GM18951 (cell line): Measurements from ENCODE around the gene MAP4K2.

Experiments
- POLR2A ChIP-seq: IDR thresholded peaks from 4 replicates; pipeline ENCODE4 v1.6.1; 2011; ENCODE audit warnings: mild to moderate bottlenecking; ENCODE audit not compliant: insufficient read length, insufficient read depth; ENCODE audit errors: extremely low read depth
- in situ Hi-C: fragments of 300-500 bp; cut with MboI; formaldehyde crosslinking; loops from one replicate; pipeline ENCODE4 v1.12.0; 2022; ENCODE audit warnings: low sequenced_read_pairs, mixed read lengths, inconsistent platforms; ENCODE audit not compliant: unreplicated experiment

The MAP4K2 gene

DNA sequence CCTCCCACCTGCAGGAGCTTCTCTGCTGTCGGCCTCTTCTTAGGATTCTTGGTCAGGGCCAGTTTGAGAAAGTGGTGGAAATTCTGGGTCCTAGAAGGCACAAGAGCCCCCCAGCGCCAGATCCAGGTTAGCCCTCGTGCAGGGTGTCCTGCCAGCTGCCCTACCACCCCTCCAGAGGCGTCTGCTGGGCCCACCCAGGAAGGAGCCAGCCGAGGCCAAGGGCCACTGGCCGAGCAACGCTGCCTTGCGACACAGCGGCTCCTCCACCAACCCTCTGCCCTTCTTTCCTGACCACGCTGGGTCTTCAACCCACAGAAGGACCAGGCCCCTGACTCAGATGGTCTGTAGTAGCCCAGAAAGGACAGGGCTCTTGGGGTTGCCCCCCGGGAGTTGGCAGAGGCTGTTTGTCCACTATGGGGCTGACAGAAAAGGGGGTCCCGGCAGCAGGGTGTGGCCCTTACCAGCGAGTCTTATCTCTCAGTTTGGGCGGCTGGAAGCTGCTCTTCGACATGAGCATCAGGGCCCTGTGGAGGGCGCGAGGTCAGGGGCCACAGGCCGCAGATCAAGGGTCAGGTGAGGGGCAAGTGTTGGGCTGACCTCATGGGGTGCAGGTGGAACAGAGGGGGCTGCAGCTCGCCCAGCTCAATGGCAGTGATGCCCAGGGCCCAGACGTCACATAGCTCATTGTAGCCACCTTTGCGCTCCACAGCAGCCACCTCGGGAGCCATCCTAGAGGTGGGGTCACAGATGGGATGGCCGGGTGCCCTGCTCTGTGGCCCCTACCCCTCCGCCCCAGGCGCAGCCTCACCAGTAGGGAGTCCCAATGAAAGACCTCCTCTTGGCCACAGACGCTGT, 2.5 kb downstream of the MAP4K2 start:
- in situ Hi-C loops = no loop called here

GRCh38 chr11:64799623-64800302, 3.3 kb downstream of the MAP4K2 start:
- in situ Hi-C loops = no loop called here
- TF ChIP-seq POLR2A = no peak

More for the DNA sequence above, 2.5 kb downstream of the MAP4K2 start:
- TF ChIP-seq POLR2A = no peak

DNA sequence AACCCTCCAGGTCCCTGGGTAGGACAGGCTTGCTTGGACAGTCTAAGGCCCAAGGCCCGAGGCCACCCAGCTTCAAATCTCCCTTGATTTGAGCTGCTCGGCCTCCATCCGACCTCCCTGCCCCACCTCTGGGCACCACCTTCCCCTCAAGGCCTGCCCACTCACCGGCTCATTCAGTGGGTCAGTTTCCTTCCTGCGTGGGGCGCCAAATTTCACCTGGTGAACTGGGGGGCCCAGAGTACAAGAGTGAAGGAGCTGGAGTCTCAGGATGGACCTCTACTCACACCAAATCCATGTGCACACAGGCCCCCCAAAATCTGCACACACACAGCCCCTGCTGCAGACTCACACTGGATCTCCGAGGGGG, 3.8 kb downstream of the MAP4K2 start:
- in situ Hi-C loops = no loop called here
- TF ChIP-seq POLR2A = no peak

- TF ChIP-seq POLR2A = no peak
- in situ Hi-C loops = no loop called here
These were observed 6.1 kb downstream of the MAP4K2 start for GRCh38 chr11:64796757-64797541.

DNA sequence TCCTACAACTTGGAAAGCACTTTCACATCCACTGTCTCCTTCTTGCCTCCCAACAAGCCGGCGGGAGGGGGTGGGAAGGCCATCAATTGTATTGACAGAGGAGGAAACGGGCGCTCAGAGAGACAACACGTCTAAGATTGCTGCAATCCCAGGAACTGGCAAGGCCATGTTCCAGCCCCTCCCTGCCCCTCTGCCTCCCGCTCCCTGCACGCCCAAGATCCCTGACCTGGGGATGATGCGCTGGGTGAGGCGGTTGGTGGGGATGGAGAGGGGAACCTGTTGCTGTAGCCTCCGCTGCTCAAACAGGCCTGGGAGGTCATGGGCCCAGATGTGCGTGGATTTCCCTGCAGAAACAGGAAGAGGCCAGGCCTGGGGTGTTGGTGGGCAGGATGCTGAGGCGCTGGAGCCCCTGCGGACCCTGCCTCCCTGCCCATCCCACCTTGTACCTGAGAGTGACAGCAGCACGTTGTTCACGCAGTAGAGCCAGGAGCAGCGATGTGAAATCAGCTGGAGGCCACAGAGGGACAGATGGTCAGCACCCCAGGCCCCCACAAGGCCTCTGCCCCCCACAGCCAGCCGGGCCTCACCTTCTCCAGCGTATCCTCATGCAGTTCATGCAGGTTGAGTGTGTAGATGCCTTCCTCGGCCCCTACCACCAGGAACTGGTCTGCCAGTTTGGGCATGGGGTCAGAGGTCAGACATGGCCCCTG, 6.8 kb downstream of the MAP4K2 start:
- in situ Hi-C loops = no loop called here

GRCh38 chr11:64794526-64794925, 8.5 kb downstream of the MAP4K2 start:
- in situ Hi-C loops = no loop called here
- TF ChIP-seq POLR2A = no peak

More for the DNA sequence above, 6.8 kb downstream of the MAP4K2 start:
- no peak for TF ChIP-seq POLR2A

DNA sequence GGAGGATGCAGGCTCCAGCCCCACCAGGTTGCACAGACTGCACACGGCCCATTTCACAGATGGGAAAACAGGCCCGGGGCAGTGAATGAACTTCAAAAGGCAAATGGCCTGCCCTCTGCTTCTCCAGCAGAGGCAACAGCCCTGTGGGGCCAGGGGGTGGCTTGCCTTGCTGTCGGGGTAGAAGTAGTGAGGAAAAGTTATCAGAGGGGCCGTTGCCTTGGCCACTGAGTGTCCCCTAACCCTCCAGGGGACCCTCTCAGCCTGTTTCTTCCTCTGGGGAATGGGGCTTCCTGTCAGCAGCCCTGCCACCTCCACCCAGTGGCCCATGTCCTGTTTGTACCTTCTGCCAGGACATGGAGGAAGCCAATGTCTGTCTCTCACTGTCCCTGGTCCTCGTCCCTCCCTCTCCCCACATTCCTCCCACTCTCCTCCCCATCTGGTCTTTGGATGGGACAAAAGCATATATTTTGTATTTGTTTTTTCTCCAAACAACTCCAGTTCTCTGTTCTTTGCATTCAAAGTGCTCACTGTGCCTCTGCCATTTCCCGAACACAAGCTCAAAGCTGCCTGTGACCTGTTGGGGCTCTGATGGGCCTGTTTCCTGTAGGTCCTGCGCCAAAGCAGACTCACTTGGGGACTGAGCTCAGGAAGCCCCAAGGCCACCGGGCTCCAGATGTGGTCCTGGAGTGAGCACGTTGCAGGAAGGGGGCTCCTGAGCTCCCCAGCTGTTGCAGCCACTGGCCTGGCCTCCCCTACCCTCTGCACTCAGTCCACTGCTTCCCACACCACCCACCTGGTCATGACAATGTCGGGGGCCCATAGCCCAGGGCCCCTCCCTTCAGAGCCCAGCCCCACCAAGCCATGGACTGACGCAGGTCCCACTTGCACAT, 9.5 kb downstream of the MAP4K2 start:
- no peak for TF ChIP-seq POLR2A
- in situ Hi-C loops = no loop called here

DNA sequence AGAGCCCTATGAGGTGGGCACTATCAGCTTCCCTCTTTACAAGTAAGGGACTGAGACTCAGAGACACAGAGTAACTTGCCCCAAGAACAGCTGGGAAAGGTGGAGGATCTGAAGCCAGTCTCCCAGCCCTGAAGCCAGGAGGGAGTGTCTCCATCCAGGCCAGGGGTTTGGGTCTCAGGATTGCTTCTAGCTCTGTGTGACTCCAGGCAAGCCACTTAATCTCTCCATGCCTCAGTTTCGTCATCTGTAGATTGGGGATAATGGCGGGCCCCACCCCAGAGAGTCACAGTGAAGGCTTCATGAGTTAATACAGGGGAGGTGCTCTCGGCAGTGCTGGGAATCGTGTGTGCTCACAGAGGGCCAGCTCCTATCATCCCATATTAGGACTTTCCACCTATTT, 10.5 kb downstream of the MAP4K2 start:
- in situ Hi-C loops = no loop called here
- no peak for TF ChIP-seq POLR2A

DNA sequence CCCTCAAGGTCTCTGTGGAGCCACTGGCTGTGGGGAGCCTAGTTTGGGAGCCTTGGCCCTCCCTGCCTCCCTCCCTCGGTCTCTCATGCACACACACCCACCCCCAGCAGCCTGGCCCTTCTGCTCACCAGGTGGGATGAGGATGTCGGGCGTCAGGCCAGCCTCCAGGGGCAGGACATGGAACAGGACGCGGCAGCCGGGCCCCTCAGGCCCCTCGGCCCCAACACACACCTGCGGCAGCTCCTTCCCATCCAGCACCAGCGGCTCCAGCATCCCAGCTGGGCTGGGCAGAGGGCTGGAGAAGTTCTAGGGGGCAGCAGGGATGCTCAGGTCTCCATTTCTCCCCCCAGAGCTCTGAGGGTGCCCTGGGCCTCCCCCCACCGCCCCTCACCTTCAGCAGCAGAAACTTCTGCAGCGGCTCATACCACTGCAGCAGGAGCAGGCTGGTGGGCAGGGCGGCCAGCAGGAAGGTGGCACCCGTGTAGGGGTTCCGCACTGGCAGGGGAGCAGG, 11.2 kb downstream of the MAP4K2 start:
- in situ Hi-C loops = no loop called here
- no peak for TF ChIP-seq POLR2A

DNA sequence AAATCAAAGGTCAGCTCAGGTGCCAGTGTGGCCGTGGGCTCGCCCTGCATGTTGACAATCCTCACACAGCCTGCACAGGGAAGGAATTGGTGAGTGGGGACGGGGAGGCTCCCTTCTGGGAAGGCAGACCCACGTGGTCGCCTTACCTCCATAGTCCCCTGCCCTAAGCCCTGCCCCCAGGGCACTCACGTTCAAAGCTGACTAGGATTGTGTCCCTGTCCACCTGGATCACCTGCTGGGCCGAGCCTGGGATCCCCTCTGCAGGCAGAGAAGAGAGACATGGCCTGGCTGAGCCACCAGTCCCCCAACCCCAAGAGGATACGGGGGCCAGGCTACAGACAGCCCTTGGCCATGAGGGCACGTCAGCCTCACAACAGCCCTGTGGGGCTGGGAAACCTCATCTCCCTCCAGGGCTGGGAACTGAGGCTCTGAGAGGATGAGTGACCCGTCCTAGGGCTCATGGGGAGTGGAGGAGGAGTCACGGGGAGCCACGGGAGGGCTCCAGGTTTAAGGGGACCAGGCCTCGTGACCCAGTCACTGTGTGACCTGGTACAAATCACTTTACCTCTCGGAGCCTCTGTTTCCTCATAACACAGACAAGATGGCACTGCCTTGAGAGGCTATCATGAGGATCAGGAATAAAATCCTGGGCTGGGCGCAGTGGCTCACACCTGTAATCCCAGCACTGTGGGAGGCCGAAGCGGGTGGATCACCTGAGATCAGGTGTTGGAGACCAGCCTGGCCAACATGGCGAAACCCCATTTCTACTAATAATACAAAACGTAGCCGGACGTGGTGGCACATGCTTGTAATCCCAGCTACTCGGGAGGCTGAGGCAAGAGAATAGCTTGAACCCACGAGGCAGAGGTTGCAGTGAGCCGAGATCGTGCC, 12.6 kb downstream of the MAP4K2 start:
- TF ChIP-seq POLR2A = no peak
- in situ Hi-C loops = no loop called here
